Measurements from ENCODE around the gene GNLY.

Gene GNLY

GRCh38 chr2:85698184-85698879 is 4.2 kb downstream of the GNLY start:
- no peaks in the 10 kb centered on the region for H3K9me3 ChIP-seq (ENCODE audit: insufficient read depth, low read length)
- no peaks in the 10 kb centered on the region for H3K36me3 ChIP-seq (ENCODE audit: low read length)
- H3K9me2 ChIP-seq (replicated peaks; ENCODE audit: insufficient read depth, low read length), result no peaks in the 10 kb centered on the region
- no peaks in the 10 kb centered on the region for H4K20me1 ChIP-seq (ENCODE audit: low read depth, low read length)
- no peaks in the 10 kb centered on the region for H3F3A ChIP-seq (ENCODE audit: insufficient read depth)
- H3K27ac ChIP-seq (ENCODE audit: low read depth, low read length), result no peak overlapping the region
- no peak for TF ChIP-seq CTCF (IDR thresholded peaks at IDR 0.05; ENCODE audit: insufficient read depth, low read length, poor library complexity, severe bottlenecking)
- no peak for TF ChIP-seq EZH2phosphoT487 (conservative IDR thresholded peaks at IDR 0.05; ENCODE audit: low read length)
- no peak overlapping the region for H2AFZ ChIP-seq (ENCODE audit: low read depth, low read length, severe bottlenecking)
- H3K4me3 ChIP-seq (ENCODE audit: insufficient read depth, low read length, poor library complexity, severe bottlenecking), result no peak overlapping the region
- H3K79me2 ChIP-seq (ENCODE audit: insufficient read depth, low read length), result no peaks in the 10 kb centered on the region
- H3K9ac ChIP-seq (ENCODE audit: low read length), result no peak overlapping the region
- H3K4me2 ChIP-seq (ENCODE audit: low read depth, low read length, poor library complexity, severe bottlenecking), result no peak overlapping the region
- no peaks in the 10 kb centered on the region for H3K27me3 ChIP-seq (ENCODE audit: low read length)

DNA sequence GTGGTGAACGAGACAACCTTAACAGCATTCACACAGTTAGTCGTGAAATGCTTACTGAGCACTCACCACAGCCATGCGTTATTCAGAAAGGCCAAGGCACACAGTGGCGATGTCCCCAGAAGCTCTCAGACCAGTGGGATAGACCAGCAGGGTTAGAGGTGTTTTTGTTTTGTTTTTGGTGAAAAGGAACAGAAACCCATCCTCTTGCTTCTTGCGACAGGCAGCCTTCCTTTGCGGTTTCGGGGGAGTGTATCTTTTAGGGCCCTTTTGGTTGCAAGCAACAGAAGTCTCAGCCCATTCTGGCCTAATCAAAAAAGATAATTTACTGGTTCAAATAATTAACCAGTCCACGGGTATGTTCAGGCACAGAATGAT is 4.7 kb downstream of the GNLY start:
- TF ChIP-seq EZH2phosphoT487 (conservative IDR thresholded peaks at IDR 0.05; ENCODE audit: low read length), result no peak
- Histone ChIP-seq H3K9me2 (replicated peaks; ENCODE audit: insufficient read depth, low read length) (no peaks in the 10 kb centered on the region), H3K27ac (ENCODE audit: low read depth, low read length) (no peak overlapping the region), H3K9me3 (ENCODE audit: insufficient read depth, low read length) (no peaks in the 10 kb centered on the region), H3K4me3 (ENCODE audit: insufficient read depth, low read length, poor library complexity, severe bottlenecking) (no peak overlapping the region), H3K36me3 (ENCODE audit: low read length) (no peaks in the 10 kb centered on the region), H4K20me1 (ENCODE audit: low read depth, low read length) (no peaks in the 10 kb centered on the region), H3F3A (ENCODE audit: insufficient read depth) (no peaks in the 10 kb centered on the region), H2AFZ (ENCODE audit: low read depth, low read length, severe bottlenecking) (no peak overlapping the region), H3K4me2 (ENCODE audit: low read depth, low read length, poor library complexity, severe bottlenecking) (no peak overlapping the region), H3K9ac (ENCODE audit: low read length) (no peak overlapping the region), H3K79me2 (ENCODE audit: insufficient read depth, low read length) (no peaks in the 10 kb centered on the region), H3K27me3 (ENCODE audit: low read length) (no peaks in the 10 kb centered on the region)

GRCh38 chr2:85699325-85699724 is 5.2 kb downstream of the GNLY start:
- TF ChIP-seq CTCF (IDR thresholded peaks at IDR 0.05; ENCODE audit: insufficient read depth, low read length, poor library complexity, severe bottlenecking) (no peak), EZH2phosphoT487 (conservative IDR thresholded peaks at IDR 0.05; ENCODE audit: low read length) (no peak)
- no peak overlapping the region for H3K9ac ChIP-seq (ENCODE audit: low read length)
- no peak overlapping the region for H3K27ac ChIP-seq (ENCODE audit: low read depth, low read length)
- no peaks in the 10 kb centered on the region for H4K20me1 ChIP-seq (ENCODE audit: low read depth, low read length)
- H3K79me2 ChIP-seq (ENCODE audit: insufficient read depth, low read length), result no peaks in the 10 kb centered on the region
- no peaks in the 10 kb centered on the region for H3K9me2 ChIP-seq (replicated peaks; ENCODE audit: insufficient read depth, low read length)
- H3K36me3 ChIP-seq (ENCODE audit: low read length), result no peaks in the 10 kb centered on the region
- no peak overlapping the region for H2AFZ ChIP-seq (ENCODE audit: low read depth, low read length, severe bottlenecking)
- no peaks in the 10 kb centered on the region for H3F3A ChIP-seq (ENCODE audit: insufficient read depth)
- no peaks in the 10 kb centered on the region for H3K27me3 ChIP-seq (ENCODE audit: low read length)
- no peak overlapping the region for H3K4me2 ChIP-seq (ENCODE audit: low read depth, low read length, poor library complexity, severe bottlenecking)
- H3K9me3 ChIP-seq (ENCODE audit: insufficient read depth, low read length), result no peaks in the 10 kb centered on the region
- no peak overlapping the region for H3K4me3 ChIP-seq (ENCODE audit: insufficient read depth, low read length, poor library complexity, severe bottlenecking)

- no peaks in the 10 kb centered on the region for H3K9me2 ChIP-seq (replicated peaks; ENCODE audit: insufficient read depth, low read length)
- H3K27ac ChIP-seq (ENCODE audit: low read depth, low read length), result no peak overlapping the region
- no peaks in the 10 kb centered on the region for H3K9me3 ChIP-seq (ENCODE audit: insufficient read depth, low read length)
- H3K4me2 ChIP-seq (ENCODE audit: low read depth, low read length, poor library complexity, severe bottlenecking), result no peak overlapping the region
- no peak overlapping the region for H3K4me3 ChIP-seq (ENCODE audit: insufficient read depth, low read length, poor library complexity, severe bottlenecking)
- H2AFZ ChIP-seq (ENCODE audit: low read depth, low read length, severe bottlenecking), result no peak overlapping the region
- H3K79me2 ChIP-seq (ENCODE audit: insufficient read depth, low read length), result no peaks in the 10 kb centered on the region
- no peaks in the 10 kb centered on the region for H4K20me1 ChIP-seq (ENCODE audit: low read depth, low read length)
- H3K27me3 ChIP-seq (ENCODE audit: low read length), result no peaks in the 10 kb centered on the region
- no peaks in the 10 kb centered on the region for H3K36me3 ChIP-seq (ENCODE audit: low read length)
- no peak for TF ChIP-seq EZH2phosphoT487 (conservative IDR thresholded peaks at IDR 0.05; ENCODE audit: low read length)
- TF ChIP-seq CTCF (IDR thresholded peaks at IDR 0.05; ENCODE audit: insufficient read depth, low read length, poor library complexity, severe bottlenecking), result no peak
- H3K9ac ChIP-seq (ENCODE audit: low read length), result no peak overlapping the region
- H3F3A ChIP-seq (ENCODE audit: insufficient read depth), result no peaks in the 10 kb centered on the region
Measured at GRCh38 chr2:85702172-85702571, 8.0 kb downstream of the GNLY start.
